Kidney glomerular epithelial cell (primary cell): ENCODE data around the gene ANO1.

Source experiments
- DNase-seq: peaks from one replicate; lab custom pipeline; 2025; lab: John Stamatoyannopoulos, UW

Gene ANO1

DNA sequence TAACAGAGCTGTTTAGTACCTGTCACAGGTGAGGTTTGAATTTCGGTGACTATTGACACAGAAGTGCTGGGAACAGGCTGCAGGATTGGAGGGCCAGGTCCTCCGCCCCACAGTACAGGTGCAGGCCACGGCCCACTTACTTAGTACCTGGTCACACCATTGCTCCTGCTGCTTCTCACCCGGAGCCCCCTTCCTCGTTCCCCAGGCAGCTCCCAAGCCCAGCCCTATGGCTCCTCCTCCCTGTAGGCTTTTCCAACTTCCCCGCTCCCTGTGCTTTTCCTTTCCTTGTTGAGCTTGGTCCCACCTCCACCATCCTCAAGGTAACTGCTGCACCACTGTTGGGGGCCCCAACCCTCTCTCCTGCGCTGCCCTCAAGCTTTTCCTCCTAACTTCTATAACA, 27.9 kb upstream of the ANO1 start:
- DNase-seq = no peak

DNA sequence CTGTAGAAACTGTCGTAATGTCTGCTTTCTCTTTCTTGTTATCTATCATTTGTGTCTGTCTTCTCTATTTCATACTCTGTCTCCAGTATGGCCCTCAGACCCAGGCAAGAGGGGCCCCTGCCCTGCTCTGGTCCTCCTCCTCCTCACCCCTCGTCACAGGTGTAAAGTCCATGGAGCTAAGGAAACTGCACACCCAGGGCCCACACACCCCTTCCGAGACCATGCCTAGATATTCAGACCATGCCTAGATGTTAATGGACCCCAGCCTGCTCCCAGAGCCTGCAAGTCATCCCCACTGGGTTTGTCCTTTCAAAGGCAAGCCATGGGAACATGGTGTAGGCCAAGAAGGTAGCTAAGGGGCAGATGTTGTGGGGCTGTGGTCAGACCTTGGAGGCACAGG, 24.1 kb upstream of the ANO1 start:
- no peak for DNase-seq

DNA sequence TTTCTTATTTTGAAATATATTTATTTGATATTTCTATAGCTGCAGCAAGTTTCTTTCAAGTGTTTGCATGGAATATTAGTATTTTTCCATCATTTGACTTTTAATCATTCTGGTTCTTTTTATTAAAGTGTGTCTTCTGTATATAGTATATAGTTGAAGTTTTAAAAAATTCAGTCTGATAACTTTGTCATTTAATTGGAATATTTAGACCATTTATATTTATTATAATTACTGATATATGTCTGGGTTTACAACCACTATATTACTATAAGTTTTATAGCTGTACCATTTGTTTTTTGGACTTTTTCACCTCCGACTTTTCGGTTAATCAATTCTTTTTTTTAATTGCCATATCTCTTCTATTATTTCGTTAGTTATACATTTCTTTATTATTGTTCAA, 22.7 kb upstream of the ANO1 start:
- no peak for DNase-seq

DNA sequence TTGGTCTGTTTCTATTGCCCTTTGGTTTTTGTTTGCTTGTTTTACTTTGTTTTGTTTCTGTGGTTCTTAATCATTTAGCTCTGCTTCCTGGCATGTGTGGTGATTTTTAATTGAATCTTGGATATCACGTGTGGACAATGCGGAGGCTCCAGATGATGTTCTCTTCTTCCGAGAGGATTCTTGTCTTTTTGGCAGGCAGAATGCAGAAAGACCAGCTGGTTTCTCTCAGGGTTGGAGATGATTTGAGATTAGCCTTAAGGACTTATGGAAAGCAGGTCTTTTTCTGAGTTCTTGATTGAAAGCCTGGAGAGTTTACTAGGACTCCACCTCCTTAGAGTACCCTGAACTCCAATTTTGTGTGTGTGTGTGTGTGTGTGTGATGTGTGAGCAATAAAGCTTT, 21.0 kb upstream of the ANO1 start:
- no peak for DNase-seq

DNA sequence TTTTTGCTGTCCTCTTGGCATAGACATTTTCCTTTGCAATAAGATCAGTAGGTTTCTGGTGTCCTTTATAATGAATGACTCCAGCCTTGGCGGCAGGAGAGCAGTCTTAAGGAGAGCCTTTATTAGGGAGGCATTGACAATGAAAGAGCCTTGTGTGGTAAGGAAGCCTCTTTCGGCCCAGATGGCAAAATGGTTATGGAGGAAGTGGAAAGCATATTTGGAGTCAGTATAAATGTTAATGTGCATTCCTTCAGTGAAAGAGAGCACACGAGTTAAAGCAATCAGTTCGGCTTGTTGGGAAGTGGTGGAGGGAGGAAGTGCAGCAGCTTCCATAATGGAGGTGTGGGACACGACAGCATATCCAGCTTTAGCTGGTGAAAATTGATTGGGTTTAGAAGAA, 18.1 kb upstream of the ANO1 start:
- no peak for DNase-seq

DNA sequence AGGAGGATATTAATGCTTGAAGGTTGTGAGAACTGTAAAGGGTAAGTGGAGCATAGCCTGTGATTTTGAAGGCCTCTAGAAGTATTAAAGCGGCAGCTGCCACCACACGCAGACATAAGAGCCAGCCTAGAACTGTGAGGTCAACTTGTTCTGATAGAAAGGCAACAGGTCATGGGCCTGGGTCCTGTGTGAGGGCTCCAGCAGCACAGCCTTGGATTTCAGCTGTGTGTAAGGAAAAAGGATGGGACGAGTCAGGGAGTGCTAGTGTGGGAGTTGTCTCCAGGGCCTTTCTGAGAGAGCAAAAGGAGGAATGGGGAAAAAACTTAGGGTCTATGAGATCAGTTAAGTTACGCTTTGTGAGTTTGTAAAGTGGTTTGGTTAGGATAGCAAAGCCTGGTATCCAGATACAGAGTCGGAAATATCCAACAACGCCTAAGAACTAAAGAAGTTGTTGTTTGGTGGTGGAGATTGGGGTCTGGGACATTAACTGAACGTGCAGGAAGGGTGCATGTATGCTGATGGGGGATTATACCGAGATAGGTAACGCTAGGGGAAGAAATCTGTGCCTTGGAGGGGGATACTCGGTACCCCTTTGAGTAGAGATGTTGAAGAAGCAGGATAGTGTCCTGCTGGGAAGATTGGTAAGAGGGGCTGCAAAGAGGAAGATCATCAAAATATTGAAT, 17.4 kb upstream of the ANO1 start:
- no peak for DNase-seq

DNA sequence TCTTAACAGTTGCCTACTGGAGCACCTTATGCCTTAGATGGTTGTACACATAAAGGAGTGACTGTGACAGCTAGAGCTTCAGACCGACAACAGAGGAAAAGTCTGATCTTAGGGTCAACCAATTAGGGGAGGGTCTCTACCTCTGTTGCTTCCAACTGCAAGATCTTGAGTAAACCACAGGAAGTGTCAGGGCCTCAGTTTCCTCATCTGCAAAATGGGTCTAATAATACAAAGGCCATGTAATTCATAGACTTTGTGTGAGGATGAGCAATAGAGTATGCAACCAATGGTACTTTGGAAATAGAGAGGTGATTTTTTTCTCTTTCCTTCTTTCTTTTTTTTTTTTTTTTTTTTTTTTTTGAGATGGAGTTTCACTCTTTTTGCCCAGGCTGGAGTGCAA, 16.4 kb upstream of the ANO1 start:
- DNase-seq = no peak

DNA sequence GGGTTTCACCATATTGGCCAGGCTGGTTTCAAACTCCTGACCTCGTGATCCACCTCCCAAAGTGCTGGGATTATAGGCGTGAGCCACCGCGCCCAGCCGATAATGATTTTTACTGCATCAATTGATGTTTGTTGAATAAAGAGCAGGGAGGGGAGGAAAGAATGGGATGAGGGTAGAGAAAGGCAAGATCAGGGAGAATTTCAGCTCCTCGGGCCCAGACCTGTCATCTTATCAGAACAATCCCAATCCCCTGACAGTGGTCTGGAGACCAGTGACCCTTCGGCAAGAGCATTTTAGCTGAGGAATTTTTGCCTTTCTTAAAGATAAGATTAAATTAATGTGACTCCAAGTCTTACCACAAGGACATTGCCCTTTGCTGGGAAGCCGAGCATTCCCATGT, 15.0 kb upstream of the ANO1 start:
- no peak for DNase-seq

DNA sequence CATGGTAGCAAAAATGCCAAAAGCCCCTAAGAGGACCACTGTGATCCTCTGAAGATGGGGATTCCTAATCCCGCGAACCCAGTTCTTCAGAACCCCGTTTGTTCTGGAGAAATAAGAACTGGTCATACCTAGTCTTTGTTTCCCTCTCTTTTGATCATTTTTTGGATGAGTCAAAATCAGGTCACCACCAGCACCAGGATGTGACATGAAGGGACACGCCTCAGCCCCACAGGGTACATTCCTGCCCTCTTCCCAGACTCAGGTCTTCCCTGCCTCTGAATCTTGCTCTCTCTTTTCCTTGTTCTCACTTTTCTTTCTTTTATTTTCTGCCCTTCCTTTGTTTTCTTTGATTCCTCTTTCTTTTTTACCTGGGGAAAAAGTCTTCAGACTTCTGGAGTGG, 14.6 kb upstream of the ANO1 start:
- DNase-seq = no peak

DNA sequence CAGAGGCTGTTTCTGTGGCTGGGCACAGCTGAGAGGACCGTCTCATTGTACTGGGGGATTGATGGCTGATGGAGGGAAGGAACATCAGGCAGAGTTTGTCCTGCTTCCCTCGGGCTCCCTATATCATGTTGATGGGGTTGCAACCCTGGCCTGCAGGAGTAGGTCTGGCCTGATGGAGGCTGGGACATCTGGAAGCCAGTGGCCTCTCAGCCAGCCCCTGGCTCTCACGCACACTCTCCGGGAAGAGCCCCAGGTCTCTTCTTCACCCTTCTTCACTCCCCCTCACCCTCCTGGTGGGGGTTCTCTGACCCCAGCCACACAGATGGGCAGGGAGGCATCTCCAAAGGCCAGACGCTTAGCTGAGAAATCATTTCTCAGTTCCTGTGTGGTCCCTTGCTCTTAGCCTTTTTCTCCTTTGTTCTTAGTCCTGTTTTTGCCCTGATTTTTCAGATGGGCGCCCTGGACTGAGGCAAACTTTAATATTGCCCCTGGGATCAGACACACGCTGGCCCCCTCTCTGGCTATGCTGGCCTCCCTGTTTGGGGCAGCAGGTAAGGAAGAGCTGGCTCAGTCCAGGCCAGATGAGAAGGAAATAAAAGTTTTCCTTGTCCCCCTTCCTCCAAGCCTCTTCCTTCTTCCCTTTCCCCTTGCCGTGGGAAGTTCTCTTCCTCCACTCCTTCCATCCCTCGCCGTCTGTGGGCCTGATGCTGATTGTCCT, 13.9 kb upstream of the ANO1 start:
- no peak for DNase-seq

DNA sequence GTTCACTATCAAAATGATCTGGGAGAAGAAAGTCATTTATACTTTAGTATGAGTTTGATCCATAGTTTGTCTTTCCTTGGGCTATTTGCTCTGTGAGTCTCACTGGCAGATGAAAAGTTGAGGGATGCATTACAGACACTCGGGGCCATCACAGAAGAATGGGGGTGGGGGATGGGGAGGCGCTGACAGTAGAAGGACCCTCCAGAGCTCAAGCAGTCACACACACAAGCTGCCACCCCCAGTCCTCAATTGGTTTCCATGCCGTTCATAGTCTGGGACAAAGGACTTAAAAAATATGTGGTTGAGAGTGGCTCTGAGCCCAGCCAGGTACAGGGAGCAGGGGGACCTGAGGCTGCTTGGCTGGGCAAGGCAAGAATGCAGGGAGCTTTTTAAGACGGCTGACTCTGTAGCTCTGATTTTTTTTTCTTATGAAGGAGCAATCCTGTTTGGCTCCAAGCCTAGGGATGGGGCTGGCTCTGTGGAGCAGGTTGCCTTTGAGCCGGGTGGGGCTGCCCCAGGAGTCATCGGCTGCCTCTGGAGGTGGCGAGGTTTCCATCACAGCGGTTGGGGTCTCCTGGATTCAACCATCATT, 13.3 kb upstream of the ANO1 start:
- no peak for DNase-seq

DNA sequence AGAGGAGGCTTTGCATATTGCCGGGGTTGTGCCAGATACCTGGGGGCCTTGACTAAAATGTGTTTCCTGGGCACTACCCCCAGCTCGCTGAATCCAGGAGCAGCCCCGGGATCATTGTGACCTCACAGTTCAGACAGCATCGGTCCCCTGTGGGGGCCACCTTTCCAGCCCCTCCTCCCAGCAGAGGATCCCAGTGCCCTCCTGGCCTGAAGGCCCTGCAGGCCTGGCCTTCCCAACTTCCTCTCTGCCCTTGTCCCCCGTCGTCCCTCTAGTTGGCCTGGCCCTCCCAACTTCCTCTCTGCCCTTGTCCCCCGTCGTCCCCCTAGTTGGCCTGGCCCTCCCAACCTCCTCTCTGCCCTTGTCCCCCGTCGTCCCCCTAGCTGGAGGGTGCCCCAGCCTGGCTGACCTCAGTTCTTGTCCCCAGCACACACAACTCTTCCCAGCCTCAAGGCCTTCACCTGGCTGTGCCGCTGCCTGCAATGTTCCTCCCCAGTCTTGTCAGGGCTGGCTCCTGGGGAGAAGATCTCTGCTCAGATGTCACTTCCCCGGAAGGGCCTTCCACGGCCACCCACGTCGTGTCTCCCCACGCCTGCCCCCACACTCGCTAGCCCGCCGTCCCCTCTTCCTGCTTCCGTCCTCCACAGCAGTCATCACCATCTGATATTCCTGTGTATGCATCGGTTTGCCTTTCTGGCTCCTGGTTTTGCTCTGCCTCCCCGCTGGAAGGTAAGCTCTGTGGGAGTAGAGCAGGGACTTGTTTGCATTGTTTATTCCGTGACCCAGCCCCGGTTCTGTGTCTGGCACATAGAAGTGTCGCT, 12.6 kb upstream of the ANO1 start:
- DNase-seq = no peak

DNA sequence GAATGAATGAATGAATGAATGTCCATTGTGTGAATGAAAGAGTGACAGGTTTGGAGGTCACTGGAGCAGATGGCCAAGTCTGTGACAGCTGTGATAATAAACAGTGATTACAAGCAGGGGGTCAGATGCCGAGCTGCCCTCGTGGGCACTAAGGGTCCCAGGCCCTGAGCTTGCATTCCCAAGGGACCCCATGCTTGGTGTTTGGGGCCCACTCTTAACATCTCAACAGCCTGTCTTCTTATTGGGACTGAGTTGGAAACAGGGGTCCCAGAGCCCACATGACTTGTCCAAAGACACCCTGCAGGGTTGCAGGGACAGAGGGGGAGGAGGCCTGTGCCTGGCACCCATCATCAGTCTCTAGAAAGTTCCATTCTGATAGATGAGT, 12.0 kb upstream of the ANO1 start:
- no peak for DNase-seq

DNA sequence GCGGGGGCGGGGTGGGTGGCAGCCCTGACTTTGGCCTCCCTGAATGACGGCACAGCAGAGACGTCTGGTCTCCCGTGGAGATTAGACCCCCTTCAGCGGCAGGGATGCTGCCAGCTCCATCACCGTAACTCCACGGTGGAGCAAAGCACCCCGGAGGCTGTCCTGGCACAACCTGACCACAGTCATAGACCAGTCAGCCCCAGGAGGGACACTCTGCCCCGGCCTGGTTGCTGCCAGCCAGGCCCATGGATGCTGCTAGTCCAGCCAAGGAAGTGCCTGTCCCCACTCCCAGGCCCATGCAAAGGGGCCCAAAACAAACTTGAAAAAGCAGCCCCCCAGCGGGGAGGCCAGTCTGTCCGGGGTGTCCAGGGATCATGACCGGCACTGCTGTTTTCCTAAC, 11.5 kb upstream of the ANO1 start:
- DNase-seq = no peak

DNA sequence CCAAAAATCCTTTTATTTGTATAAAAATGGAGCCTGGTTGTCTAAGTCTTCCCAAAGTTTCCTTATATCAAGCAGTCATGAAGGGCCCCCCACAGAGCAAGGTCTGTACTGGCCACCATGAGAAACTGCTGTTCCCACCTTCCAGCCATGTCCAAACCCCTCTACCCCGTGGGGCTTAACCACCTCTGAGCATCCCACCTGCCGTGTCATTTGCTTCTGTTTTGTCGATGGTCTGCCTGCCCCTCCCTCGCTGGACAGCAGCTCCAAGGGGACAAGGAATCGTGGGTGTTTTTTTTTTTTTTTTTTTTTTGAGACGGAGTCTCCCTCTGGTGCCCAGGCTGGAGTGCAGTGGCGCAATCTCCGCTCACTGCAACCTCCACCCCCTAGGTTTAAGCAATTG, 11.1 kb upstream of the ANO1 start:
- no peak for DNase-seq

DNA sequence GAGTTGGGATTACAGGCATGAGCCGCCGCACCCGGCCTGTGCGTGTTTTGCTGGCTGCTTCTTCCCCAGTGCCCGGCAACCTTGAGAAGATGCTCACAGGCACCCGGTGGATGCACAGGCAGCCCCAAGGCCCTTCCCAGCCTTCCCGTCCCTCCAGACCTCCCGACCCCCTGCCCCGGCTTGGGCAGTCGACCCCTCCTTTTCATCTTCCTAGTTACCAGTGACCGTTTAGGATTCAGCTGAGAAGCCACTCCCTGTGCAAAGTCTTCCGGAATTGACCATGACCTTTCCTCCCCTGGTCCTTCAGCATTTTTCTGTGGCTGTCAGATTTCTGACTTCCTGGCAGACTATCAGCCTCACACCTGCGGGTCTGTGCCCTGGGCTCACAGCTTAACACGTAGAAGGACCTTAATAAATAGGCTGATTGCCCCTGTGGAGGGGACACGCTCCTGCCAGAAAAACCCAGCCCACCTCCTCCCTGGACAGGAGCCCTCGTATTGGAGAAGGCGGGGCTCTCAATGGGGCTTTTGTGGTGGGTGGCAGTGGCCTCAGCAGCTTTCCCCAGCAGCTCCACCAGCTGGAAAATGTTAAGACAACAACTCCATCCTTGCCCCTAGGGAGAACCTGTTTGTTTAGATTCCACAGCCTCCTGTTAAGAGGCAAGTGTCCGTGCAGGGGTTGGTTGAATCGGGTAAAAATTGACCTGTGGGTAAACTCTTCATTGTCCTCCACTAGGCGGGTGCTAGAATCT, 10.4 kb upstream of the ANO1 start:
- DNase-seq = no peak

DNA sequence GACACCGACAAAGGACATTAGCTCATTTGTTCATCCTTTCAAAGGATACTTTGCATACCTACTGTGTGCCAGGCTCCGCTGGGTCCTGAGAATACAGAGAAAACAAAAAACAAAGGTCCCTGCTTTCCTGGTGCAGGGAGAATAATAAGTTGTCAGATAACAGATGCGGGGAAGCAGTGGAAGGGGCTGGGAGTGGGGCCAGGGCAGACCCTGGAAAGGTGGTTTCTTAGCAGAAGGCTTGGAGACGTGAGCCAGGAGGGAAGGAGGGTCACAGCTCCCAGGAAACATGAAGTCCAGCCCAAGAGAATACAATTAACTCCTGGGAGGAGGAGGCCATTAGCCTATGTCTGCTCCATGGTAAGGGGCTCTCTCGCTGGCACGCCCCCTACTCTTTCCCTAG, 9.8 kb upstream of the ANO1 start:
- DNase-seq = no peak

DNA sequence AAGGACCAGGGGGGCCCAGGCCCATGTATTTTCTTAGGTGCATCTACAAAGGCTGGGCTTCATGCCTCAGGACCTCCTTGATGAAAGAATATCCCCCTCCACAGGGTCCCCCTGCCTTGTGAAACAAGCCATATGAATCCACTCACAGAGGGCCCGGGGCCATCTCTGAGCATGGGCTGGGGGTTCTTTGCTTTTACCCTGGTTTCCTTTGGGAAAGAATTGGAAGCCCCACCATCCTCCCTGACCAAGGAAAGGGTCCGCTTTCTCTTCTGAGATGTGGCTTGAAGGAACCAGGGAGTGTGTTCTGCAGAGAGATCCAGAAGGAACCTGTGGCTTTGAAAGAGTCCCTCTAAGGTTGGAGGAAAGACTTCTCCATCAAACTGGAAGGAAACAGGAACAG, 9.2 kb upstream of the ANO1 start:
- DNase-seq = no peak

DNA sequence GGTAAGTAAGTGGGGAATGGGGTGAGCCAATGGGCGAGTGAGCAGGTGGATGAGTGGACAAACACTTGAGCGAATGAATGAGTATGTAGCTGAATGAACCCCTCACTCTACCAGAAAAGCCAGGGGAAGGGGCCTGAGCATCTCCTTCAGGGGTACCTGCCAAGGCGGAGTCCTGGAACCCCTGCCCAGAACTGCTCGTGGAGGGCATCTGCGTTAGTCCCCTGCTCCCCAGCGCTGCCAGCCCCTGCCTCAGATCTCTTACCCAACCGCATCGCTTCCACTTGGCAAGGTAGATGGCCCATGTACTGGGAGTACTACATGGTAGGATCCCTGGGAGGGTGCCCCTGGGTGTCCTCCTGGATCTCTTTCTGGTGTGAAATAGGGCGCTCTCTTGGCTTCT, 7.4 kb upstream of the ANO1 start:
- DNase-seq = no peak

DNA sequence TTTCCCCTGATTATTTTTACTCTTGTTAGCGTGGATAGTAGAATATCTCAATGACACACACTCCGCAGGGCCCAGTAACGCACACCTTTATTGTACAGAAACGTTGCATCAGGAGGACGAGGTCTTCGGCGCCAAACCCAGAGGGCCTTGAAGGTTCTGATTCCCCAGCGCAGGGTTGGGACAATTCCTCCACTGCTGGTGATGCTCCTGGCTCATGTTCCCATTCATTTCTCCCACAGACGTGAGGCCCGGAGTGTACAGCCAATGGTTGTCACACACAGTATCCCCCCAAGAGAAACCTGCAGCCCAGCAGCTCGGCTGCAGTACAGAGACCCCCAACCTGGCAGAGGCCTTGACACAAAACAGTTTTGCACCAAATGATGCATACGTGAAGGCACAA, 6.1 kb upstream of the ANO1 start:
- DNase-seq = no peak

DNA sequence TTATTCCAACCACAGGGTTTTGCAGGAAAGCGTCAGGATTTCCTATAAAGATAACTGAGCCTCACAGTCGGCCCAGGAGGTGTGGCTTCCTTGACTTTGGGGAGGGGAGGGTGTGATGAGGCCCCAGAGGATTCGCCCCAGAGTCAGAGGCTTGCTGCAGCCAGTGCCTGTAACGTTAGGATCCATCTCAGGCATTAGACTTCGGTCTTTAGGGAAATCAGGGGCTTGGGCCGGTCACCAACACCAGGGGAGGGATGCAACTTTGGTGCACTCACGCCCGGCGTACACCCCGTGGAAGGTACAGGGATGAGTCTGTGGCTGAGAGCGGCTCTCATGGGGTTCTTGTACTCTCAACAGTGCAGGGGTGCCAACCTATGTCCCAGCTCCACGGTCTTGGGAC, 5.7 kb upstream of the ANO1 start:
- DNase-seq = no peak
